ENCODE results near the gene FAM47B.

The FAM47B gene

GRCh38 chrX:34942496-34942895, at the start of gene FAM47B:
Gene FAM47B (plus strand): TSS chrX:34942796. CDS start chrX:34942832, 36 bp downstream.
- DNase-seq (ENCODE audit: low read depth in 2 of 2) = no peak

GRCh38 chrX:34893741-34894140, 48.9 kb upstream of the FAM47B start:
- DNase-seq (ENCODE audit: low read depth in 2 of 2) = no peak

GRCh38 chrX:34900691-34901090, 41.9 kb upstream of the FAM47B start:
- DNase-seq (ENCODE audit: low read depth in 2 of 2) = no peak

- DNase-seq (ENCODE audit: low read depth in 2 of 2) = no peak
Observed at GRCh38 chrX:34901761-34902160, 40.8 kb upstream of the FAM47B start.

- DNase-seq (ENCODE audit: low read depth in 2 of 2) = no peak
Observed at GRCh38 chrX:34903316-34903715, 39.3 kb upstream of the FAM47B start.

GRCh38 chrX:34909151-34909550, 33.4 kb upstream of the FAM47B start:
- DNase-seq (ENCODE audit: low read depth in 2 of 2) = no peak

GRCh38 chrX:34915463-34916225, 27.0 kb upstream of the FAM47B start:
- DNase-seq (ENCODE audit: low read depth in 2 of 2) = no peak

GRCh38 chrX:34917146-34917545, 25.4 kb upstream of the FAM47B start:
- no peak for DNase-seq (ENCODE audit: low read depth in 2 of 2)

- DNase-seq (ENCODE audit: low read depth in 2 of 2) = no peak
Observed at GRCh38 chrX:34918091-34918736, 24.4 kb upstream of the FAM47B start.

GRCh38 chrX:34918856-34919255, 23.7 kb upstream of the FAM47B start:
- DNase-seq (ENCODE audit: low read depth in 2 of 2) = no peak

- no peak for DNase-seq (ENCODE audit: low read depth in 2 of 2)
Observed at GRCh38 chrX:34927866-34928265, 14.7 kb upstream of the FAM47B start.

- no peak for DNase-seq (ENCODE audit: low read depth in 2 of 2)
Observed at GRCh38 chrX:34943235-34943634, 639 bp downstream of the FAM47B start.

- no peak for DNase-seq (ENCODE audit: low read depth in 2 of 2)
Observed at GRCh38 chrX:34956916-34957315, 14.3 kb downstream of the FAM47B start.

GRCh38 chrX:34961662-34962061, 19.1 kb downstream of the FAM47B start:
- DNase-seq (ENCODE audit: low read depth in 2 of 2) = no peak

- DNase-seq (ENCODE audit: low read depth in 2 of 2) = no peak
Observed at GRCh38 chrX:34972206-34972605, 29.6 kb downstream of the FAM47B start.

GRCh38 chrX:34978171-34978570, 35.6 kb downstream of the FAM47B start:
- DNase-seq (ENCODE audit: low read depth in 2 of 2) = no peak

- no peak for DNase-seq (ENCODE audit: low read depth in 2 of 2)
Observed at GRCh38 chrX:34987646-34988045, 45.0 kb downstream of the FAM47B start.

All from stimulated activated CD8-positive, alpha-beta memory T cell treated with anti-CD3 and anti-CD28 coated beads, Interleukin-2, amount 100 ng/mL, for 48 hours (primary cell).